Kidney (tissue), 14 donors: ENCODE measurements around the gene ZBED2. TPM values are rescaled to one million over a fixed set of nuclear protein-coding genes. Genes with fewer than 3 reads are reported as not detected.
"Not testable (repeated sequence)": the region's sequence is repeated elsewhere in the genome, so short reads cannot be mapped to it uniquely, and the experiment has no call there.

Experiments used
- DNase-seq, 5 donors: peaks; one replicate each; pipeline ENCODE4 v3.0.0-alpha.2; 2013 to 2020
- FAIRE-seq: peaks from 2 replicates; lab custom pipeline; 2012; peaks lifted over from hg19 to GRCh38; lab: Jason Lieb, UNC
- H3K27ac ChIP-seq, 2 donors: one replicate each; pipeline ENCODE4 v1.7.0; 2013; ENCODE audit warnings: low read depth in 2 of 2, low read length in 2 of 2, inconsistent platforms in 1 of 2
- H3K27me3 ChIP-seq: one replicate; pipeline ENCODE4 v1.7.1; 2013; ENCODE audit warnings: low read length, inconsistent platforms; ENCODE audit not compliant: control insufficient read depth, insufficient read depth
- H3K36me3 ChIP-seq, 3 donors: one replicate each; pipeline versions ENCODE4 v1.7.0 to v1.7.1; 2013; ENCODE audit warnings: low read length in 3 of 3, control low read depth in 1 of 3, inconsistent platforms in 1 of 3; ENCODE audit not compliant: insufficient read depth in 3 of 3, control insufficient read depth in 2 of 3
- H3K4me1 ChIP-seq, 3 donors: one replicate each; pipeline versions ENCODE4 v1.7.0 to v1.7.1; 2013; ENCODE audit warnings: low read length in 3 of 3, inconsistent platforms in 1 of 3, low read depth in 1 of 3; ENCODE audit not compliant: control insufficient read depth in 2 of 3, insufficient read depth in 2 of 3
- H3K4me3 ChIP-seq, 3 donors: one replicate each; pipeline versions ENCODE4 v1.7.0 to v1.8.1; 2013; ENCODE audit warnings: low read length in 3 of 3, control low read depth in 1 of 3, inconsistent platforms in 1 of 3
- H3K9ac ChIP-seq, 3 donors: one replicate each; pipeline versions ENCODE4 v1.7.0 to v1.7.1; 2013; ENCODE audit warnings: low read length in 3 of 3, control low read depth in 1 of 3, inconsistent platforms in 1 of 3
- H3K9me3 ChIP-seq, 3 donors: one replicate each; pipeline versions ENCODE4 v1.7.0 to v1.7.1; 2013; ENCODE audit warnings: low read length in 3 of 3, control low read depth in 1 of 3, inconsistent platforms in 1 of 3; ENCODE audit not compliant: control insufficient read depth in 2 of 3, insufficient read depth in 1 of 3
- CTCF ChIP-seq: IDR thresholded peaks from 3 replicates; pipeline ENCODE4 v1.5.1; 2012; ENCODE audit warnings: mild to moderate bottlenecking, moderate library complexity, borderline replicate concordance; ENCODE audit not compliant: insufficient read depth; ENCODE audit errors: extremely low read depth
- intact Hi-C: fragments of 100-400 bp; cut with DNase I; formaldehyde crosslinking; loops from one replicate; pipeline ENCODE4 v1.11.1; 2022
- polyA plus RNA-seq: library from polyadenylated mRNA; stranded (reverse); fragments of 350-450 nt; fragmentation: Illumina TruSeq; extraction: RNeasy Lipid Tissue Mini Kit (QIAGEN cat#74804); gene quantifications from one replicate; pipeline ENCODE4 v1.2.3, GENCODE V29; 2014; ENCODE audit warnings: low read depth, low replicate concordance; ENCODE audit not compliant: insufficient read depth
- total RNA-seq: library from RNA; stranded (reverse); fragmentation: NEBNext Ultra II Directional; extraction: Animal tissue kit (Norgen Biotek cat#: 25700); gene quantifications from one replicate; pipeline ENCODE4 v1.2.1, GENCODE V29; 2021
- donor health status: control.
- donor health status: control.
- donor health status: control.
- donor health status: control.
- donor health status: control.
- donor health status: DM: yes; HTN: yes; CAD: no.
- donor health status: Normal renal cell carcinoma (clear cell type).

The ZBED2 gene
- total and polyA plus RNA-seq, 2 donors from 2014 or later: 0.54 to 0.66 TPM

- Histone ChIP-seq H3K27ac (no peak overlapping the region), H3K9ac (no peak overlapping the region), H3K9me3 (no peaks in the 10 kb centered on the region), H3K36me3 (no peaks in the 10 kb centered on the region), H3K4me1 (no peaks in the 10 kb centered on the region), H3K27me3 (no peaks in the 10 kb centered on the region), H3K4me3 (no peak overlapping the region)
- FAIRE-seq (no peak), DNase-seq (no peak)
- intact Hi-C loops: no loop called here
- TF ChIP-seq CTCF: no peak
Observed at GRCh38 chr3:111566844-111567243, 28.3 kb downstream of the ZBED2 start.

GRCh38 chr3:111561902-111562301, 33.2 kb downstream of the ZBED2 start:
- intact Hi-C loops, H3K9ac ChIP-seq, H3K4me3 ChIP-seq, FAIRE-seq, H3K27me3 ChIP-seq, H3K4me1 ChIP-seq, DNase-seq, H3K27ac ChIP-seq, H3K9me3 ChIP-seq, H3K36me3 ChIP-seq: not testable (repeated sequence)

- TF ChIP-seq CTCF: no peak
- Histone ChIP-seq H3K27me3 (no peaks in the 10 kb centered on the region), H3K27ac (no peak overlapping the region), H3K9ac (no peak overlapping the region), H3K9me3 (no peaks in the 10 kb centered on the region), H3K4me1 (no peaks in the 10 kb centered on the region), H3K36me3 (no peaks in the 10 kb centered on the region), H3K4me3 (no peak overlapping the region)
- intact Hi-C loops: no loop called here
- DNase-seq (peak in 1 of 5 donors; percentile 7), FAIRE-seq (no peak)
Observed at GRCh38 chr3:111548756-111549155, 46.4 kb downstream of the ZBED2 start.

GRCh38 chr3:111548092-111548491, 47.1 kb downstream of the ZBED2 start:
- no peak for TF ChIP-seq CTCF
- no peak overlapping the region for H3K9ac ChIP-seq
- no peak overlapping the region for H3K4me3 ChIP-seq
- no peaks in the 10 kb centered on the region for H3K9me3 ChIP-seq
- intact Hi-C loops: no loop called here
- no peaks in the 10 kb centered on the region for H3K4me1 ChIP-seq
- no peak for FAIRE-seq
- no peaks in the 10 kb centered on the region for H3K27me3 ChIP-seq
- DNase-seq: no peak
- H3K27ac ChIP-seq: no peak overlapping the region
- H3K36me3 ChIP-seq: no peaks in the 10 kb centered on the region
